Measurements from ENCODE around the gene C1QB. TPM values are rescaled to one million over a fixed set of nuclear protein-coding genes. Genes with fewer than 3 reads are reported as not detected.

The C1QB gene
- total and polyA plus RNA-seq, 2 donors: 26.3 to 351 TPM

DNA sequence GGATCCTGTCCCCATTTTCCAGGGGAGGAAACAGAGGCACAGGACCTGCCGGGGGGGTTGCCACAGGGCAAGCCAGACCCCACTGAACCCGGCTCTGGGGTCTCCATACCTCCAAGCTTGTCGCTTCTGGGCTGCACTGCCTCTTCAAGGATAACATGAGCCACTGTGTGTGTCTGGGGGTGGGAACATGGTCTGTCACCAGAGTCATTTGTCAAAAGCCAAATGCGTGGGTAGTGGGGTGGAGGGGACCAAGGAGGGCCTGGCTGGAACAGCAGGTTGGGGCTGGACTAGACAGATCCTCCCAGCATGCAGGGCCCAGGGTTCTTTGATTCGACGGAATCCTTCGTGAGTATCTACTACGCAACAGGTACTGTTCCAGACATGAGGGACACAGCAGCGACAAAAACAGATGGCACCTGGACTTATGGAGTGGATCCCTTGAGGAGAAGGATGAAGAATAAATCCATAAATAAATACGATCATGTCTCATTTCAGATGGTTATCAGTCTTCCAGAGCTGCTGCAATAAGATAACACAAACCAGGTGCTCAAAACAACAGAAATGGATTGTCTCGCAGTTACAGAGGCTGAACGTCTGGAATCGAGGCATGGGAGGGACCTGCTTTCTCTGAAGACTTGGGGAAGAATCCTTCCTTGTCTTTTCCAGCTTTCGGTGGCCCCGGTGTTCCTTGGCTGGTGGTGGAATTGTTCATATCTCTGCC is 28.7 kb downstream of the C1QB start:
- Histone ChIP-seq H3K4me3 (ENCODE audit: low read depth, low read length) (no peak overlapping the region), H3K27ac (ENCODE audit: low read depth) (no peak overlapping the region), H3K4me1 (ENCODE audit: insufficient read depth) (no peaks in the 10 kb centered on the region), H3K36me3 (ENCODE audit: insufficient read depth) (no peaks in the 10 kb centered on the region)
- no peak for DNase-seq (ENCODE audit: extremely low spot score)
- 79% methylated on average over 15 of the region's 15 CpGs for WGBS

GRCh38 chr1:22683547-22683946 is 30.5 kb downstream of the C1QB start:
- DNase-seq (ENCODE audit: extremely low spot score): no peak
- H3K4me1 ChIP-seq (ENCODE audit: insufficient read depth): no peaks in the 10 kb centered on the region
- no peak overlapping the region for H3K27ac ChIP-seq (ENCODE audit: low read depth)
- no peak overlapping the region for H3K4me3 ChIP-seq (ENCODE audit: low read depth, low read length)
- no peaks in the 10 kb centered on the region for H3K36me3 ChIP-seq (ENCODE audit: insufficient read depth)
- WGBS: 86% methylated on average over 1 of the region's 1 CpG

DNA sequence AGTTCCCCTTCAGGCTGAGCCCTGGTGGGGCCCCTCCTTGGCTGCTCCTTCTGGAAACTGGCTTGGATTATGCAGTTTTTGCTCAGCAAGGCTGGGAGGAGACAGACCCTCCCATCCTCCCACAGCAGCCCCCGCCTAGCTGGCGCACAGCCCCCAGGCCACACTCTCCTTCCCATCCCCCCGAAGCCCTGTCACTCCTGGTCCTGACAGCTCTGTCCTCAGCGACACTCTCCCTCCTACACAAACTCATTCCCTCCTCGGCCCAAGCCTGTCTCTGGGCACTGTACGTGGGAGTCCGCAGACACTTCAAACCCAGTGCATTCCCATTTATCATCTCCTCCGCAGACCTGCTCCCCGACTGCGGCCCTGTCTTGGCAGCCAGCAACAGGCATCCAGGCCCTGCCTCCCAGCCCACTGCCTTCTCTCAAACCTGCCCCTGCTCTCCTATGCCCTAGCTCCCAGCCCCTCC is 32.6 kb downstream of the C1QB start:
- Histone ChIP-seq H3K27ac (ENCODE audit: low read depth) (no peak overlapping the region), H3K4me1 (ENCODE audit: insufficient read depth) (no peaks in the 10 kb centered on the region), H3K4me3 (ENCODE audit: low read depth, low read length) (no peak overlapping the region), H3K36me3 (ENCODE audit: insufficient read depth) (no peaks in the 10 kb centered on the region)
- no peak for DNase-seq (ENCODE audit: extremely low spot score)
- WGBS: 39% methylated on average over 10 of the region's 10 CpGs

- WGBS: 86% methylated on average over 2 of the region's 2 CpGs
- H3K27ac ChIP-seq (ENCODE audit: low read depth): no peak overlapping the region
- H3K36me3 ChIP-seq (ENCODE audit: insufficient read depth): no peaks in the 10 kb centered on the region
- no peak overlapping the region for H3K4me3 ChIP-seq (ENCODE audit: low read depth, low read length)
- no peaks in the 10 kb centered on the region for H3K4me1 ChIP-seq (ENCODE audit: insufficient read depth)
- DNase-seq (ENCODE audit: extremely low spot score): no peak
Observed at GRCh38 chr1:22687191-22687590, 34.2 kb downstream of the C1QB start.

GRCh38 chr1:22688466-22688865 is 35.4 kb downstream of the C1QB start:
- Histone ChIP-seq H3K27ac (ENCODE audit: low read depth) (no peak overlapping the region), H3K36me3 (ENCODE audit: insufficient read depth) (no peaks in the 10 kb centered on the region), H3K4me1 (ENCODE audit: insufficient read depth) (no peaks in the 10 kb centered on the region), H3K4me3 (ENCODE audit: low read depth, low read length) (no peak overlapping the region)
- no peak for DNase-seq (ENCODE audit: extremely low spot score)

GRCh38 chr1:22689505-22689904 is 36.5 kb downstream of the C1QB start:
- Histone ChIP-seq H3K27ac (ENCODE audit: low read depth) (no peak overlapping the region), H3K36me3 (ENCODE audit: insufficient read depth) (no peaks in the 10 kb centered on the region), H3K4me3 (ENCODE audit: low read depth, low read length) (no peak overlapping the region), H3K4me1 (ENCODE audit: insufficient read depth) (no peaks in the 10 kb centered on the region)
- no peak for DNase-seq (ENCODE audit: extremely low spot score)
- WGBS: 60% methylated on average over 11 of the region's 11 CpGs

DNA sequence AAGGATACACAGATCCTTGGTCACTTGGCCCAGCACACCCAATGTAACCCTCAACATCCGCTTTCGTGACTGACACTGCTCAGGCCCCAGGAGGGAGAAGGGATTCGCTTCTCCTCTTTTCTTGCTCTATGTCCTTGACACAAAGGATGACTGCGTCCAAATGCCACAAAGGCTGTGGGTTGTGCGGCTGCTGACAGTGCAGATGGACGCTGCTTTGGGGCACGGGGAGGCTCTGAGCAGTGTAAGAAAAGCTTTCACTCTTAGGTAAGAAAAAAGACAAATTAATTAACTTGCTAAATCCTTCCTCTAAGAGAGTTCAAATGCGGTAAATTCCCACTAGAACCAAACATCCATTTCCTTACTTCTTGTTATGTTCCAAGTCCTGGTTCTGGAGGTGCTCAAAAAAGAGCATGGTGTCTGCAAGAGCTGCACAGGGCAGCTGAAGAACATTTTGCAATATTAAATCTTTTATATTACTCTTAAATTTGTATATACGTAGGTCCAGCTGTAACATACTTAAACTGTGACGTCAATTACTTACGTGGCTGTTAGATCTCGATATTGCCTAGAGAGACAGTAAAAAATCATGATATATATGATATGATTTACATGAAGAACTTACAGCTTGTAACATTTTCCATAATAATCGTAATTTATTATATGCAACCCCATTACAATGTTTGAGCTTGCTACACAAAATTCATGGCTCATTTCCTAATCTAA is 38.2 kb downstream of the C1QB start:
- Histone ChIP-seq H3K4me3 (ENCODE audit: low read depth, low read length) (no peak overlapping the region), H3K4me1 (ENCODE audit: insufficient read depth) (no peaks in the 10 kb centered on the region), H3K27ac (ENCODE audit: low read depth) (no peak overlapping the region), H3K36me3 (ENCODE audit: insufficient read depth) (no peaks in the 10 kb centered on the region)
- no peak for DNase-seq (ENCODE audit: extremely low spot score)
- WGBS: 65% methylated on average over 13 of the region's 13 CpGs

DNA sequence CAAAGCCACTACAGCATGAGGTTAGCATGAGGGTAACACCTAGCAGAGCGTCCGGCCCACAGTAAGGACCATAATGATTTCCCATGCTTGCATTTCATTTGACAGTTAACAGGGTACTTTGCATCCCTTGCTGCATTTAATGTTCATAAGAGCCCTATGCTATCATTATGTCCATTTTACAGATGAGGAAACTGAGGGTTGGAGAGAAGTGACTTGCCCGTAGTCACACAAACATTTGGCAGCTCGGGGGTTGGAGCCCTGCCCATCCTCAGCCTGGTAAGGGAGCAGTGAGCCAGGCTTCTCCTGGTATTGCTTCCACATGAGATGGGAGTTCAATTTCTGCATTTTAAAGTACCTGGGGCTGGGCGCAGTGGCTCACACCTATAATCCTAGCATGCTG is 41.1 kb downstream of the C1QB start:
- no peak for DNase-seq (ENCODE audit: extremely low spot score)
- Histone ChIP-seq H3K27ac (ENCODE audit: low read depth) (no peak overlapping the region), H3K36me3 (ENCODE audit: insufficient read depth) (no peaks in the 10 kb centered on the region), H3K4me1 (ENCODE audit: insufficient read depth) (no peaks in the 10 kb centered on the region), H3K4me3 (ENCODE audit: low read depth, low read length) (no peak overlapping the region)
- 89% methylated on average over 5 of the region's 5 CpGs for WGBS

- Histone ChIP-seq H3K4me1 (ENCODE audit: insufficient read depth) (no peaks in the 10 kb centered on the region), H3K27ac (ENCODE audit: low read depth) (no peak overlapping the region), H3K4me3 (ENCODE audit: low read depth, low read length) (no peak overlapping the region), H3K36me3 (ENCODE audit: insufficient read depth) (no peaks in the 10 kb centered on the region)
- no peak for DNase-seq (ENCODE audit: extremely low spot score)
- WGBS: 81% methylated on average over 3 of the region's 3 CpGs
Observed at GRCh38 chr1:22696610-22697009, 43.6 kb downstream of the C1QB start.

DNA sequence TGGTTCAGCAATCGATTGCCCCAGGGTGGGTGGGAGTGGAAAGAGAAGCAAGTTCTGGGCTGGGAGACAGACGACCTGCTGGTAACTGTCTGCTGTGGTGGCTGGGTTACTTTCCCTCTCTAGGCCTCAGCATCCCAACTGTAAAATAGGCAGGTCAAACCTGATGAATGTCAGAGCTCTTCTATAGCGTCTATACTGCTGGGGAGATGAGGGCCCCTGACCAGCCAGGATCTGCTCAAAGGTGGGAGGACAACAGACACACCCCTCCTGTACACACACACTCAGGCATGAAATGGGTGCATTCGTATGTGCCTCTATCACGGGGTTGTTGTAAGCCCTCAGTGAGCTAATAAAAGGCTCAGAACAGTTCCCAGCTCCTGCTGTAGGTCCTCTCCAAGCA is 44.9 kb downstream of the C1QB start:
- Histone ChIP-seq H3K4me3 (ENCODE audit: low read depth, low read length) (no peak overlapping the region), H3K4me1 (ENCODE audit: insufficient read depth) (no peaks in the 10 kb centered on the region), H3K27ac (ENCODE audit: low read depth) (no peak overlapping the region), H3K36me3 (ENCODE audit: insufficient read depth) (no peaks in the 10 kb centered on the region)
- WGBS: 76% methylated on average over 5 of the region's 5 CpGs
- DNase-seq (ENCODE audit: extremely low spot score): no peak

- H3K4me3 ChIP-seq (ENCODE audit: low read depth, low read length): no peak overlapping the region
- no peak overlapping the region for H3K27ac ChIP-seq (ENCODE audit: low read depth)
- WGBS: 73% methylated on average over 14 of the region's 14 CpGs
- H3K36me3 ChIP-seq (ENCODE audit: insufficient read depth): no peaks in the 10 kb centered on the region
- H3K4me1 ChIP-seq (ENCODE audit: insufficient read depth): no peaks in the 10 kb centered on the region
- no peak for DNase-seq (ENCODE audit: extremely low spot score)
Observed at GRCh38 chr1:22699681-22700520, 46.9 kb downstream of the C1QB start.

GRCh38 chr1:22702296-22703085 is 49.5 kb downstream of the C1QB start:
- no peaks in the 10 kb centered on the region for H3K4me1 ChIP-seq (ENCODE audit: insufficient read depth)
- WGBS: 54% methylated on average over 12 of the region's 12 CpGs

DNA sequence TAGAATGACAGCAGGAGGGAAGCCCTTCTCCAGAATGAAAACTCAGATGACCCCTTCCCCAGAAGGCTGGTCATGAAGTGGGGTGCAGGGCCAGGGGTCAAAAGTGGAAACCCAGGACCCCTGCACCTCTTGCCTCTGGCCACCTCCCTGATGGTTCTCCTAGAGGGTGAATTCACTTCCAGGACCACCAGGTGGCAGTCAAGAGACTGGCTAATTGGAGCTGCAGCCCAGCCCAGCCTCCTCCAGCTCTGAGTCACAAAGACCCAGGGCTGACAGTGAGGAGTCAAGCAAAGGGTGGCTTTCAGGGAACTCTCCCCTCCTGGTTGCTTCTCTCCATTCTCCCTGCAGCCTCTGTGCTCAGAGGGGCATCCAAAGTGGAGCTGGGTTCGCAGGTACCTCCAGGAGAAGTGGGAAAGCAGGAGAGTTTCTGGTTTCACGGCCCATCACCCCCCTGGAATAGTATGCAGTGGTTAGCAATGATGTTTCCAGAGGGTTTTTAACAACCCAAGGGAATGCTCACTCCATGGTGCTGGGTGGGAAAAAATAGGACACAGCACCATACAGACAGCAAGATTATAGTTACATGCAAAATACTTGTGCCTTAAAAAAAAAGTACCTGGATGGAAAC is 51.5 kb downstream of the C1QB start:
- Histone ChIP-seq H3K4me1 (ENCODE audit: insufficient read depth) (no peaks in the 10 kb centered on the region), H3K27ac (ENCODE audit: low read depth) (no peak overlapping the region), H3K4me3 (ENCODE audit: low read depth, low read length) (no peak overlapping the region), H3K36me3 (ENCODE audit: insufficient read depth) (no peaks in the 10 kb centered on the region)
- 76% methylated on average over 2 of the region's 2 CpGs for whole genome bisulfite sequencing
- DNase-seq (ENCODE audit: extremely low spot score): no peak

More at GRCh38 chr1:22702296-22703085, 49.5 kb downstream of the C1QB start:
- Histone ChIP-seq H3K27ac (ENCODE audit: low read depth) (no peak overlapping the region), H3K36me3 (ENCODE audit: insufficient read depth) (no peaks in the 10 kb centered on the region), H3K4me3 (ENCODE audit: low read depth, low read length) (no peak overlapping the region)
- no peak for DNase-seq (ENCODE audit: extremely low spot score)

Measured in urinary bladder (tissue), 4 donors.